IMR-90 (cell line): Measurements from ENCODE around the gene RNF151. TPM values are rescaled to one million over a fixed set of nuclear protein-coding genes. Genes with fewer than 3 reads are reported as not detected.

Experiments used
- ATAC-seq: fragments of 200-7000 bp; cut with Tn5 transposase; 2 replicates; pipeline ENCODE4 v1.9.1; 2020; ENCODE audit warnings: low read depth, mild to moderate bottlenecking, moderate library complexity
- BruUV-seq: library from RNA; stranded (reverse); fragments of 400-500 nt; replicated peaks from 2 replicates; lab custom pipeline; 2021; lab: Mats Ljungman, UMichigan
- CTCF ChIA-PET: fragments of 300-600 bp; formaldehyde crosslinking; extraction: SDS; loops from one replicate; lab custom pipeline; 2021; ENCODE audit warnings: antibody characterized with exemption; lab: Yijun Ruan, JAX
- POLR2A ChIA-PET: fragments of 300-600 bp; sonication (Branson Sonifier 250); formaldehyde crosslinking; loops from one replicate; lab custom pipeline; 2022; ENCODE audit warnings: antibody characterized with exemption; ENCODE audit not compliant: unreplicated experiment; lab: Charles Lee
- DNase-seq: peaks from one replicate; pipeline ENCODE4 v3.0.0; 2013
- H2AFZ ChIP-seq: replicated peaks from 2 replicates; pipeline ENCODE3; 2013; ENCODE audit warnings: low read length, mild to moderate bottlenecking; ENCODE audit not compliant: poor library complexity
- H2AK5ac ChIP-seq: 2 replicates; pipeline ENCODE4 v1.6.1; 2013; ENCODE audit warnings: low read depth, low read length, inconsistent platforms
- H2AK9ac ChIP-seq: replicated peaks from 2 replicates; pipeline ENCODE3; 2013; ENCODE audit warnings: mild to moderate bottlenecking, low read depth, low read length, moderate library complexity; ENCODE audit not compliant: poor library complexity
- H2BK120ac ChIP-seq: 2 replicates; pipeline ENCODE4 v1.6.1; 2013; ENCODE audit warnings: low read depth, low read length, inconsistent platforms
- H2BK15ac ChIP-seq: 3 replicates; pipeline ENCODE4 v1.6.1; 2013; ENCODE audit warnings: low read depth, low read length, inconsistent platforms
- H2BK20ac ChIP-seq: 2 replicates; pipeline ENCODE4 v1.6.1; 2013; ENCODE audit warnings: low read depth, mild to moderate bottlenecking, inconsistent platforms, low read length, moderate library complexity
- H2BK5ac ChIP-seq: 2 replicates; pipeline ENCODE4 v1.6.1; 2013; ENCODE audit warnings: mild to moderate bottlenecking, low read depth, low read length, inconsistent platforms; ENCODE audit not compliant: poor library complexity, severe bottlenecking
- H3K14ac ChIP-seq: replicated peaks from 2 replicates; pipeline ENCODE4 v1.6.1; 2013; ENCODE audit warnings: low read depth, low read length, inconsistent platforms
- H3K18ac ChIP-seq: 2 replicates; pipeline ENCODE4 v1.6.1; 2013; ENCODE audit warnings: low read depth, low read length, control low read depth
- H3K23ac ChIP-seq: 2 replicates; pipeline ENCODE4 v1.6.1; 2013; ENCODE audit warnings: low read depth, low read length, inconsistent platforms
- H3K27ac ChIP-seq: 2 replicates; pipeline ENCODE4 v1.5.1; 2013; ENCODE audit warnings: mild to moderate bottlenecking, control low read depth, low read length; ENCODE audit not compliant: insufficient read depth
- H3K27me3 ChIP-seq: 2 replicates; pipeline ENCODE4 v1.6.1; 2013; ENCODE audit warnings: low read length; ENCODE audit not compliant: control insufficient read depth, insufficient read depth
- H3K36me3 ChIP-seq: 2 replicates; pipeline ENCODE4 v1.6.1; 2013; ENCODE audit warnings: low read length, mixed read lengths; ENCODE audit not compliant: control insufficient read depth, insufficient read depth
- H3K4ac ChIP-seq: 2 replicates; pipeline ENCODE4 v1.6.1; 2013; ENCODE audit warnings: low read depth, low read length, inconsistent platforms
- H3K4me1 ChIP-seq: 2 replicates; pipeline ENCODE4 v1.6.1; 2013; ENCODE audit warnings: low read length, mixed read lengths; ENCODE audit not compliant: control insufficient read depth, insufficient read depth
- H3K4me2 ChIP-seq: 2 replicates; pipeline ENCODE4 v1.6.1; 2013; ENCODE audit warnings: low read depth, mild to moderate bottlenecking, control low read depth, low read length, moderate library complexity
- H3K4me3 ChIP-seq: 2 replicates; pipeline ENCODE4 v1.5.1; 2013; ENCODE audit warnings: low read depth, mild to moderate bottlenecking, control low read depth, low read length, moderate library complexity; ENCODE audit not compliant: insufficient read depth
- H3K56ac ChIP-seq: 2 replicates; pipeline ENCODE4 v1.6.1; 2013; ENCODE audit warnings: low read length, inconsistent platforms; ENCODE audit not compliant: insufficient read depth; ENCODE audit errors: extremely low read depth
- H3K79me1 ChIP-seq, 2 experiments: 2 replicates each; pipeline ENCODE4 v1.6.1; 2013; ENCODE audit warnings: low read length in 2 of 2, inconsistent platforms in 1 of 2, low read depth in 1 of 2
- H3K9ac ChIP-seq: 2 replicates; pipeline ENCODE4 v1.6.1; 2013; ENCODE audit warnings: low read depth, low read length, control low read depth
- H3K9me1 ChIP-seq: 2 replicates; pipeline ENCODE4 v1.6.1; 2013; ENCODE audit warnings: low read length, inconsistent platforms; ENCODE audit not compliant: insufficient read depth
- H3K9me3 ChIP-seq: 2 replicates; pipeline ENCODE4 v1.6.1; 2013; ENCODE audit warnings: low read length; ENCODE audit not compliant: control insufficient read depth, insufficient read depth
- H4K20me1 ChIP-seq: 2 replicates; pipeline ENCODE4 v1.6.1; 2013; ENCODE audit warnings: low read length, inconsistent platforms; ENCODE audit not compliant: insufficient read depth
- H4K5ac ChIP-seq: 2 replicates; pipeline ENCODE4 v1.6.1; 2013; ENCODE audit warnings: mild to moderate bottlenecking, low read depth, low read length, control low read depth
- H4K8ac ChIP-seq, 2 experiments: 2 replicates each; pipeline ENCODE4 v1.6.1; 2013; ENCODE audit warnings: low read depth in 2 of 2, low read length in 2 of 2, control low read depth in 1 of 2, inconsistent platforms in 1 of 2
- H4K91ac ChIP-seq: 2 replicates; pipeline ENCODE4 v1.6.1; 2013; ENCODE audit warnings: low read depth, low read length, inconsistent platforms; ENCODE audit not compliant: insufficient read depth
- CHD1 ChIP-seq: IDR thresholded peaks from 2 replicates; pipeline ENCODE4 v1.6.1; 2012; ENCODE audit warnings: low read depth, low read length, improper control_type of control experiment
- MAZ ChIP-seq: IDR thresholded peaks from 2 replicates; pipeline ENCODE4 v1.6.1; 2012; ENCODE audit warnings: low read depth, mild to moderate bottlenecking, low read length, improper control_type of control experiment, moderate library complexity, borderline replicate concordance
- WGBS, 2 experiments: methylation state at CpG; one replicate each; pipeline versions ENCODE4 v1.1.5 to v1.1.7; 2013; ENCODE audit warnings: missing lambda C conversion rate in 2 of 2; ENCODE audit not compliant: insufficient read length in 1 of 2; ENCODE audit errors: extremely low coverage in 2 of 2; 5-methylcytosine and 5-hydroxymethylcytosine counted together
- dilution Hi-C: fragments of 300-500 bp; cut with HindIII; formaldehyde crosslinking; loops from one replicate; pipeline ENCODE4 v1.14.3; 2018; ENCODE audit warnings: low sequenced_read_pairs; ENCODE audit not compliant: unreplicated experiment
- in situ Hi-C: fragments of 300-500 bp; cut with MboI; formaldehyde crosslinking; loops from 3 replicates; pipeline ENCODE4 v1.14.3; 2019; ENCODE audit warnings: low sequenced_read_pairs, inconsistent platforms, mixed read lengths
- intact Hi-C: fragments of 100-400 bp; cut with micrococcal nuclease; formaldehyde crosslinking; loops from 2 replicates; pipeline ENCODE4 v1.10.0; 2022
- polyA plus RNA-seq, 3 experiments: library from polyadenylated mRNA; depleted of rRNA; stranded (reverse); fragments of >200 nt; gene quantifications; 2 replicates each; pipeline ENCODE4 v1.2.3, GENCODE V29; 2012; ENCODE audit warnings: low replicate concordance in 1 of 3
- total RNA-seq: library from RNA; depleted of rRNA; stranded (reverse); fragments of >200 nt; gene quantifications from 2 replicates; pipeline ENCODE4 v1.2.3, GENCODE V29; 2012

RNF151 gene
- total and polyA plus RNA-seq, 2 of the 4 experiments (the other 2 are of a cell fraction), result not detected

DNA sequence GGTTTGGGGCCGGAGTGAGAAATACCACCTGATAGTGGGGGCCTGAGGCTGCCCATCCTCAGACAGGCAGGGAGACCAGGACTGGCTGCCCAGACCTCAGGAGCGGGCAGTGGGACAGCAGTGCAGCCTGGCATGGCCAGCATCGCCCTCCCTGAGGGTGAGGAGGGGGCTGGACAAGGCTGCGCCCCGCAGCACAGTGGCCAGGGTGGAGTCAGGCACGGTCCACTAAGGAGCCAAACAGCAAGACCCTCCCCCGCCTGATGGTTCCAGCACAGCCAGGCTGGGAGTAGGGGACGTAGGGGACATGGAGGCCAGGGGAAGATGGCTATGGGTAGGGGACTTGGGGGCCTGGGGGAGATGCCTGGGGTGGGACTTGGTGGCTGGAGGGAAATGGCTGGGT, 39.7 kb downstream of the RNF151 start:
- Histone ChIP-seq H3K18ac (no peak overlapping the region), H4K20me1 (peaks cover 76% of the 10 kb centered on the region), H2BK15ac (no peak overlapping the region), H3K79me1 (peaks cover 19 to 88% of the 10 kb centered on the region in 2 experiments; a peak in 3 of 4 replicates), H4K5ac (no peak overlapping the region), H3K27ac (no peak overlapping the region), H4K91ac (no peak overlapping the region), H2AK5ac (no peak overlapping the region), H3K9me3 (no peaks in the 10 kb centered on the region), H2BK5ac (no peak overlapping the region), H2BK20ac (no peak overlapping the region), H2AFZ (no peak overlapping the region), H2BK120ac (no peak overlapping the region), H3K4ac (no peak overlapping the region), H3K4me3 (no peak overlapping the region), H3K4me2 (no peak overlapping the region), H3K36me3 (peaks cover 30% of the 10 kb centered on the region), H3K4me1 (peaks cover 28% of the 10 kb centered on the region), H2AK9ac (peak overlapping the region; percentile 6), H3K23ac (0 out of 2 replicates have a peak overlapping the region, but pooled peaks have one; percentile 43), H3K27me3 (no peaks in the 10 kb centered on the region), H3K9me1 (peaks cover 8% of the 10 kb centered on the region; the same call in 1 of the 2 replicates), H3K14ac (no peak overlapping the region), H3K56ac (no peak overlapping the region), H4K8ac (no peak overlapping the region), H3K9ac (no peak overlapping the region)
- dilution Hi-C loops (no loop called here), intact Hi-C loops (no loop called here), in situ Hi-C loops (no loop called here)
- BruUV-seq, result no TSS peak
- 94% methylated on average over 5 of the region's 8 CpGs; no CpG with 5 or more reads in 1 of the 2 experiments for WGBS, 2 experiments
- POLR2A ChIA-PET, result no interaction called here
- DNase-seq (no peak), ATAC-seq (no peak)
- CTCF ChIA-PET, result no interaction called here
- TF ChIP-seq CHD1 (no peak), MAZ (no peak)
